ENCODE data around the gene E2F1. TPM values are rescaled to one million over a fixed set of nuclear protein-coding genes. Genes with fewer than 3 reads are reported as not detected.

E2F1 gene
- total and polyA plus RNA-seq, 2 donors (not counting 3 experiments of a cell fraction or from before 2014, with no cell fraction given) = 20.7 to 29.6 TPM

GRCh38 chr20:33696448-33696847, 10.3 kb upstream of the E2F1 start:
- Histone ChIP-seq H3K4me3 (replicated peaks in 1 of 3; ENCODE audit: insufficient read depth in 1 of 3, low read depth in 1 of 3, low read length in 3 of 3) (no peak overlapping the region), H3K36me3 (ENCODE audit: control insufficient read depth in 2 of 2, extremely low read depth in 1 of 2, insufficient read depth in 2 of 2, low read length in 2 of 2) (no peaks in the 10 kb centered on the region), H2AFZ (ENCODE audit: low read depth, low read length) (no peak overlapping the region), H3K9ac (replicated peaks; ENCODE audit: extremely low read depth, insufficient read depth, low read length) (no peak overlapping the region), H3K4me1 (ENCODE audit: control insufficient read depth, extremely low read depth, insufficient read depth, low read length) (no peaks in the 10 kb centered on the region), H3K4me2 (ENCODE audit: insufficient read depth, low read length) (no peak overlapping the region), H3K27ac (ENCODE audit: insufficient read depth, low read depth, low read length) (no peak overlapping the region), H3K9me1 (replicated peaks; ENCODE audit: control insufficient read depth, extremely low read depth, insufficient read depth, low read length) (no peaks in the 10 kb centered on the region), H3K79me2 (ENCODE audit: control insufficient read depth, insufficient read depth, low read length) (no peaks in the 10 kb centered on the region), H3K27me3 (ENCODE audit: control insufficient read depth in 2 of 2, insufficient read depth in 2 of 2, low read length in 2 of 2) (no peaks in the 10 kb centered on the region), H4K20me1 (replicated peaks; ENCODE audit: control insufficient read depth, extremely low read depth, insufficient read depth, low read length) (no peaks in the 10 kb centered on the region), H3K9me3 (replicated peaks; ENCODE audit: control insufficient read depth, insufficient read depth, low read length) (no peaks in the 10 kb centered on the region)
- ChIA-PET POLR2A (no interaction called here), CTCF (no interaction called here)
- dilution Hi-C loops (cut with MboI; ENCODE audit: extremely low pct_ligation_motif_present, low sequenced_read_pairs) (no loop called here), intact Hi-C loops (cut with micrococcal nuclease) (no loop called here)
- no TSS peak for BruUV-seq (replicated peaks)
- no peak for FAIRE-seq
- DNase-seq (ENCODE audit: low read depth, low spot score) = no peak
- TF ChIP-seq POLR2A (IDR thresholded peaks at IDR 0.05; ENCODE audit: low read depth, low read length) (no peak), JUN (IDR thresholded peaks at IDR 0.05; ENCODE audit: borderline replicate concordance, insufficient read depth, insufficient read length, low read depth) (no peak), FOS (IDR thresholded peaks at IDR 0.05; ENCODE audit: borderline replicate concordance, insufficient read depth, low read length) (no peak), MYC (IDR thresholded peaks at IDR 0.05; ENCODE audit: low read depth, low read length) (no peak), GATA2 (IDR thresholded peaks at IDR 0.05; ENCODE audit: insufficient read depth, insufficient read length, low read depth, low read length) (no peak), POLR2AphosphoS5 (IDR thresholded peaks at IDR 0.05; ENCODE audit: insufficient read depth, low read depth, low read length) (no peak), EZH2 (IDR thresholded peaks at IDR 0.05; ENCODE audit: borderline replicate concordance, low read depth, low read length, severe bottlenecking) (no peak), MAX (IDR thresholded peaks at IDR 0.05; ENCODE audit: insufficient read depth, insufficient read length) (no peak)
- TF ChIP-seq, protein P1, sequence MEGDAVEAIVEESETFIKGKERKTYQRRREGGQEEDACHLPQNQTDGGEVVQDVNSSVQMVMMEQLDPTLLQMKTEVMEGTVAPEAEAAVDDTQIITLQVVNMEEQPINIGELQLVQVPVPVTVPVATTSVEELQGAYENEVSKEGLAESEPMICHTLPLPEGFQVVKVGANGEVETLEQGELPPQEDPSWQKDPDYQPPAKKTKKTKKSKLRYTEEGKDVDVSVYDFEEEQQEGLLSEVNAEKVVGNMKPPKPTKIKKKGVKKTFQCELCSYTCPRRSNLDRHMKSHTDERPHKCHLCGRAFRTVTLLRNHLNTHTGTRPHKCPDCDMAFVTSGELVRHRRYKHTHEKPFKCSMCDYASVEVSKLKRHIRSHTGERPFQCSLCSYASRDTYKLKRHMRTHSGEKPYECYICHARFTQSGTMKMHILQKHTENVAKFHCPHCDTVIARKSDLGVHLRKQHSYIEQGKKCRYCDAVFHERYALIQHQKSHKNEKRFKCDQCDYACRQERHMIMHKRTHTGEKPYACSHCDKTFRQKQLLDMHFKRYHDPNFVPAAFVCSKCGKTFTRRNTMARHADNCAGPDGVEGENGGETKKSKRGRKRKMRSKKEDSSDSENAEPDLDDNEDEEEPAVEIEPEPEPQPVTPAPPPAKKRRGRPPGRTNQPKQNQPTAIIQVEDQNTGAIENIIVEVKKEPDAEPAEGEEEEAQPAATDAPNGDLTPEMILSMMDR (IDR thresholded peaks at IDR 0.05; ENCODE audit: extremely low read depth in 1 of 2, insufficient read depth in 1 of 2, low read depth in 1 of 2, low read length in 2 of 2) = no peak
